Measurements from ENCODE around the gene KRTAP12-4. TPM values are rescaled to one million over a fixed set of nuclear protein-coding genes. Genes with fewer than 3 reads are reported as not detected.
A peak's percentile ranks its signal among the peaks of the same experiment; 100 is the strongest.
"Not testable (repeated sequence)": the region's sequence is repeated elsewhere in the genome, so short reads cannot be mapped to it uniquely, and the experiment has no call there.

KRTAP12-4 gene
- total and polyA plus RNA-seq, 9 donors, result not detected

DNA sequence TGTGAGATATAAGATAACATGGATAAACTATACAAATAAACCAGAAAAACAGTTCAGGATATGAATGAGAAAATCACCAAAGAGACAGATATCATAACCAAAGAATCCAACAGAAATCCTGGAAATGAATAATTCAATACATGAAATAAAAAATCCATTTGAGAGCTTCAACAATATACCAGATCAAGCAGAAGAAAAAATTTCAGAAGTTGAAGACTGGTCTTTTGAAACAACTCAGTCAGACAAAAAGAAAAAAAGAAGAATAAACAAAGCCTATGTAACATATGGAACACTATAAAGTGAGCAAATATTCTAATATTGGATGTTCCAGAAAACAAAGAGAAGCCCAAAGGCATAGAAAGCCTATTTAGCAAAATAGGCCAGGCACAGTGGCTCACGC, 17.5 kb upstream of the KRTAP12-4 start:
- WGBS (ENCODE audit: insufficient coverage), result no CpG with 5 or more reads among the region's 1 CpG
- H3K9me3 ChIP-seq (replicated peaks; ENCODE audit: control insufficient read depth, low read depth, low read length), result peaks cover 16% of the 10 kb centered on the region
- H3K27ac ChIP-seq (ENCODE audit: low read length), result no peak overlapping the region
- no peaks in the 10 kb centered on the region for H3K4me1 ChIP-seq (ENCODE audit: control insufficient read depth, insufficient read depth, low read length)
- DNase-seq, result no peak
- peaks cover 7% of the 10 kb centered on the region for H3K27me3 ChIP-seq (ENCODE audit: control insufficient read depth, insufficient read depth, low read length)
- H3K4me3 ChIP-seq (ENCODE audit: low read length), result no peak overlapping the region
- no peaks in the 10 kb centered on the region for H3K36me3 ChIP-seq (ENCODE audit: control insufficient read depth, insufficient read depth, low read length)

DNA sequence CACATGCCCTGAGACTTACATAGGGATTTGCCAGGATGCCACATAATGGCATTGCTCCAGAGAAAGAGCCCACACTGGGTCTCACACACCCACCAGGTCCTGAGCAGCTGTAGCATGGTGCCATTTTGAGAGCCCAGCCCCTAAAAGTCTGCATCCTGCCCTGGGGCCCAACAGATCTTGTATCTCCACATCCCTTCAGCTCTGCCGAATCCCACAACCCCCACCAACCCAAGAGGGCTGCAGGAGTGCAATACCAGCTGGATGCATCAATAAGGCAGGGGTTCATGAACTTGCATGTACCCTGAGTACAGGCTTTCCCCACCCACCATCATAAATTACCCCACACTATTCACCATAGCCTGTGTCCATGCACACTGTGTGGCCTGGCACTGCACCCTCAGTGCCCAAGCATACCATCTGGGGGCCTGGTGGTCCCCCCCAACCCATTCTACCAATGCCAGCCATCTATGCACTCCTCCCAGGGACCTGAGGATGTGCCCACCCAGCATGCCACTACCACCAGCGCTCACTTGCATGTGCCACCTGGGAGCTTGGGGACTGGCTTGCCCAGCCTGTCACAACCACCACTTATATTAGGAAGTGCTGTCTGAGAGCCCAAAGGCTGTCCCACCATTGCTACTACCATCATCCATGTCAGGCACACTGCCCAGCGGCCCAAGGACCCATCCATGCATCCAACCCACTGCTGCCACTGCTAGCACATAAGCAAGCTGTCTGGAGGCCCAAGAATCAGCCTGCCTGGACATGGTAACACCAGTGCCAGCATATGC, 16.4 kb upstream of the KRTAP12-4 start:
- Histone ChIP-seq H3K4me1 (ENCODE audit: control insufficient read depth, insufficient read depth, low read length) (no peaks in the 10 kb centered on the region), H3K36me3 (ENCODE audit: control insufficient read depth, insufficient read depth, low read length) (no peaks in the 10 kb centered on the region), H3K27ac (ENCODE audit: low read length) (no peak overlapping the region), H3K9me3 (replicated peaks; ENCODE audit: control insufficient read depth, low read depth, low read length) (peaks cover 16% of the 10 kb centered on the region), H3K4me3 (ENCODE audit: low read length) (no peak overlapping the region), H3K27me3 (ENCODE audit: control insufficient read depth, insufficient read depth, low read length) (peaks cover 5% of the 10 kb centered on the region)
- DNase-seq, result no peak
- 88% methylated on average over 2 of the region's 3 CpGs for WGBS (ENCODE audit: insufficient coverage)

DNA sequence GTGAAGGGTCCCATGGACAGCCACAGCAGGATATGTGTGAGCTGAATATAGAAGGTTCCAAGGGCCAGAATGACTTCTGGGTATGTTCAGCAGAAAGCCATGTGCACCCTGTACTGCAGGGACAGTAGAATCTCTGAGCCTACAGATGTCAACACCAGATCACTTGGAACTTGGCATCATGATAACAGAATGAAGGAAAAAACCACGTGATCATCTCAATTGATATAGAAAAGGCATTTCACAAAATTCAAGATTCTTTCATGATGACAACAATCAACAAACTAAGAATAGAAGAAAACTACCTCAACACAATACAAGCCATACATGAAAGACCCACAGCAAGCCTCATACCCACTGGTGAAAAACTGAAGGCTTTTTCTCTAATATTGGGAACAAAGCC, 13.2 kb upstream of the KRTAP12-4 start:
- no CpG with 5 or more reads among the region's 1 CpG for WGBS (ENCODE audit: insufficient coverage)
- H3K36me3 ChIP-seq (ENCODE audit: control insufficient read depth, insufficient read depth, low read length), result no peaks in the 10 kb centered on the region
- no peak overlapping the region for H3K27ac ChIP-seq (ENCODE audit: low read length)
- H3K4me3 ChIP-seq (ENCODE audit: low read length), result no peak overlapping the region
- no peak for DNase-seq
- H3K27me3 ChIP-seq (ENCODE audit: control insufficient read depth, insufficient read depth, low read length), result peaks cover 8% of the 10 kb centered on the region
- peaks cover 12% of the 10 kb centered on the region for H3K9me3 ChIP-seq (replicated peaks; ENCODE audit: control insufficient read depth, low read depth, low read length)
- H3K4me1 ChIP-seq (ENCODE audit: control insufficient read depth, insufficient read depth, low read length), result no peaks in the 10 kb centered on the region

DNA sequence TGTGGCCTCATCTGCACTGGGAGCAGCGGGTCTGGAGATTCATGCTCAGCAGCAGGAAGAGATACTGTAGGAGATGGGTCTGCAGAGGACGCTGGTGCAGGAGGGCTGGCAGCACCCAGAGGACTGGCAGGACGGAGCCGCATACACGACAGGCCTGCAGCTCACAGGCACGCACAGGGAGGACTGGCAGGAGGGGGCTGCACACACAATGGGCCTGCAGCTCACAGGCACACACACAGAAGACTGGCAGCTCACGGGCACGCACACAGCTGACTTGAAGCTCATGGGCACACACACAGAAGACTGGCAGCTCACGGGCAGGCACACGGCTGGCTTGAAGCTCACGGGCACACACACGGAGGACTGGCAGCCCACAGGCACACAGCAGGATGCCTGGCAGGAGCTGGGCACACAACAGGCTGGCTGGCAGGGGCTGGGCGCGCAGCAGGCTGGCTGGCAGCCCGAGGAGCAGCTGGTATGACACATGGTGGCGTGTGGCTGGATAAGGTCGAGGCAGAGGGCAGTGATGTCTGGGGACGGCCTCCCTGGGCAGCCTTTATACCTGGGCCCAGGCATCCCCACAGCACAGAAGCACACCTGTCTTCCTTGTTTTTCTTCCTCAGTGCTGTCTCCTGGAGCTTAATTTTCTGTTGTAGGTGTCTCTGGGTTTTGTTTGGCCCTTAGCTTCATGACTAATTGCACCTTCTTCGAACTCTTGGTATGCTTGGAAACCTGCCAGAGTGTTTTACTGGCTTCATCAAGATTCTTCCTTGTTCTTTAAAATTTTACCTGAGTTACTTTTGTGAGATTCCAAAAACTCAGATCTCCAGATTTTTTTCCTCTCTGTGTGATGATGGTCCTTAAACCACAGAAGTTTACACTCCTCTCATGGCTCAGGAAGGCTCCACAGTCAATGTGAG, 12.2 kb upstream of the KRTAP12-4 start, which contains the start of gene KRTAP12-2:
Gene KRTAP12-2 (minus strand): TSS at position 527 of the 920 bp plus-strand sequence. CDS start 41 bp downstream, at position 486.
- 72% methylated on average over 15 of the region's 19 CpGs for WGBS (ENCODE audit: insufficient coverage)
- peak; percentile 17 for DNase-seq
- Histone ChIP-seq H3K9me3 (replicated peaks; ENCODE audit: control insufficient read depth, low read depth, low read length) (peaks cover 10% of the 10 kb centered on the region), H3K4me1 (ENCODE audit: control insufficient read depth, insufficient read depth, low read length) (no peaks in the 10 kb centered on the region), H3K27ac (ENCODE audit: low read length) (no peak within 1 kb of the TSS), H3K36me3 (ENCODE audit: control insufficient read depth, insufficient read depth, low read length) (no peaks in the 10 kb centered on the region), H3K4me3 (ENCODE audit: low read length) (no peak within 1 kb of the TSS), H3K27me3 (ENCODE audit: control insufficient read depth, insufficient read depth, low read length) (peaks cover 9% of the 10 kb centered on the region)

DNA sequence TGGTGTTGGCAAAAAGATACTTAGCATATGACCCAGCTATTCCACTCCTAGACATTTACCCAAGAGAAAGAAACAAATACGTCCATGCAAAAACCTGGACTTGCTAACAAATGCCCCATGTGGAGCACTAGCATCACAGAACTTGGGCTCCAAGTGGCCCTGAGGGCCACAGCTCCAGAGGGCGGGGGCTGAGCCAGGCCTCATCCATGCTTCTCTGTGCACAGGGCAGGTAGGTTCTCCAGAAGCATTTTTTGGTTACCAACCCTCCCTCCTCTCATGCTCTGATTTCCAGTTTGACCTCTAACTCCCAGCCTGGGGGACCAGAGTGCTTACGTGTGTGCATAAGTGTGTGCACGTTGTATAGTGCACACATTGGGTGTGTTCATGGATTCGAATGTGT, 10.2 kb upstream of the KRTAP12-4 start:
- Histone ChIP-seq H3K27ac (ENCODE audit: low read length) (no peak overlapping the region), H3K9me3 (replicated peaks; ENCODE audit: control insufficient read depth, low read depth, low read length) (no peaks in the 10 kb centered on the region), H3K36me3 (ENCODE audit: control insufficient read depth, insufficient read depth, low read length) (no peaks in the 10 kb centered on the region), H3K4me3 (ENCODE audit: low read length) (no peak overlapping the region), H3K27me3 (ENCODE audit: control insufficient read depth, insufficient read depth, low read length) (peaks cover 10% of the 10 kb centered on the region), H3K4me1 (ENCODE audit: control insufficient read depth, insufficient read depth, low read length) (no peaks in the 10 kb centered on the region)
- DNase-seq, result no peak
- 68% methylated on average over 2 of the region's 5 CpGs for whole genome bisulfite sequencing (ENCODE audit: insufficient coverage)

DNA sequence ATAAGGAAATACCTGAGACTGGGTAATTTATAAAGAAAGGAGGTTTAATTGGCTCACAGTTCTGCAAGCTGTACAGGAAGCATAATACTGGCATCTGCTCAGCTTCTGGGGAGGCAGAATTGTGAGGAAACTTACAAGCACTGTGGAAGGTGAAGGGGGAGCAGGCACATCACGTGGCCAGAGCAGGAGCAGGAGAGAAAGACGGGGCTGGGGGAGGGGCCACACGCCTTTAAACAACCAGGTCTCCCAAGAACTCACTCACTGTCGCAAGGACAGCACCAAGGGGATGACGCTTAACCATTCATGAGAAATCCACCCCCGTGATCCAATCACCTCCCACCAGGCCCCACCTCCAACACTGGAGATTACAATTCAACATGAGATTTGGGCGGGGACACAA, 7.1 kb upstream of the KRTAP12-4 start:
- not testable (repeated sequence) for H3K36me3 ChIP-seq (ENCODE audit: control insufficient read depth, insufficient read depth, low read length)

DNA sequence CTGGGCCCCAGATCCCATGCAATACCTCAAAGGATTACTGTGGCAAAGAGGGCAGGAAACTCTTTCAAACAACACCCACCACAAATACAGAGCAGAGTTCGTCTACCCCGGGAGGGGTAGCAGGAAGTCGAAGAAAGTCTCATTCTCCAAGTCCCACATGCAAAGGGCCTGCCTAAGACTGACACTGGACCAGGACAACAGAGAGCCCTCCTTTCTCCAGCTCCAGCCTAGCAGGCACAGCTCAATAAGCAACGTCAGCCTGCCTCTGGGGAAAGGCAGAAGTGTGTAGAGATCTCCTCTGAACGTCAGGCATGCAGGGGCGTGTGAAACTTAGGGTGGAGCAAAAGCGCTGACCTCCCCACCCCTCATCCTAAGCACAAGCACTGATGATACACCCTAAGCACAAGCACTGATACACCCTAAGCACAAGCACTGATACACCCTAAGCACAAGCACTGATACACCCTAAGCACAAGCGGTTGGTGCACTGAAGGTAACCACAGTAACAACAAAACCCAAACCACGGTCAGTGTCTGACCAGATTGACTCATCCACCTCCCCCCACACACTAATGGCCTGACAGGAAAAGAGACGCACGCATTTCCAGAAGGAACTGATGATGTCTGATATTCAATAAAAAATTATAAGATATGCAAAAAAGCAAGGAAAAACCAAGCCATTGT, 4.6 kb upstream of the KRTAP12-4 start:
- no peak for DNase-seq
- Histone ChIP-seq H3K27ac (ENCODE audit: low read length) (no peak overlapping the region), H3K36me3 (ENCODE audit: control insufficient read depth, insufficient read depth, low read length) (no peaks in the 10 kb centered on the region), H3K4me3 (ENCODE audit: low read length) (no peak overlapping the region), H3K27me3 (ENCODE audit: control insufficient read depth, insufficient read depth, low read length) (peaks cover 10% of the 10 kb centered on the region), H3K9me3 (replicated peaks; ENCODE audit: control insufficient read depth, low read depth, low read length) (peaks cover 3% of the 10 kb centered on the region), H3K4me1 (ENCODE audit: control insufficient read depth, insufficient read depth, low read length) (no peaks in the 10 kb centered on the region)
- WGBS (ENCODE audit: insufficient coverage), result 53% methylated on average over 4 of the region's 11 CpGs

More for the DNA sequence above, 7.1 kb upstream of the KRTAP12-4 start:
- no CpG with 5 or more reads among the region's 7 CpGs for WGBS (ENCODE audit: insufficient coverage)
- not testable (repeated sequence) for H3K27me3 ChIP-seq (ENCODE audit: control insufficient read depth, insufficient read depth, low read length); H3K27ac ChIP-seq (ENCODE audit: low read length); H3K9me3 ChIP-seq (replicated peaks; ENCODE audit: control insufficient read depth, low read depth, low read length); H3K4me1 ChIP-seq (ENCODE audit: control insufficient read depth, insufficient read depth, low read length); H3K4me3 ChIP-seq (ENCODE audit: low read length); DNase-seq

DNA sequence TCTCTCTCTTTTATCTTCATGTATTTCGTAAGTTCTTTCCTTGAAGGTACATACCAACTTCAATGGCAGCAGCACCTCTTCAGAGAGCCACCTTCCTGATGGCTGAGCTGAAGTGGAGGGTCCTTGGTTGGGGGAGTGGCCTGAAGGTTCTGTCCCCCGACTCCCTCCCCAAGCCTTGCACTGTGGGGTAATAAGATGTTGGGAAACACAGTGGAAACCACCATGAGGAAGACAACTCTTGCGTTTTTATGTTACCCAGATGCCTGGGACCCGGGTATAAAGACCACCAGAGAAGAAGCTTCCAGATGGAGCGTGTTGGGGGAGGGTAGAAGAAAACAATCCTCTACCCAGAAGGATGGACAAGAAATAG, 4.1 kb upstream of the KRTAP12-4 start:
- Histone ChIP-seq H3K27me3 (ENCODE audit: control insufficient read depth, insufficient read depth, low read length) (peaks cover 10% of the 10 kb centered on the region), H3K9me3 (replicated peaks; ENCODE audit: control insufficient read depth, low read depth, low read length) (peaks cover 3% of the 10 kb centered on the region), H3K36me3 (ENCODE audit: control insufficient read depth, insufficient read depth, low read length) (no peaks in the 10 kb centered on the region), H3K27ac (ENCODE audit: low read length) (no peak overlapping the region), H3K4me1 (ENCODE audit: control insufficient read depth, insufficient read depth, low read length) (no peaks in the 10 kb centered on the region), H3K4me3 (ENCODE audit: low read length) (no peak overlapping the region)
- DNase-seq, result no peak
- no CpG with 5 or more reads among the region's 5 CpGs for WGBS (ENCODE audit: insufficient coverage)

DNA sequence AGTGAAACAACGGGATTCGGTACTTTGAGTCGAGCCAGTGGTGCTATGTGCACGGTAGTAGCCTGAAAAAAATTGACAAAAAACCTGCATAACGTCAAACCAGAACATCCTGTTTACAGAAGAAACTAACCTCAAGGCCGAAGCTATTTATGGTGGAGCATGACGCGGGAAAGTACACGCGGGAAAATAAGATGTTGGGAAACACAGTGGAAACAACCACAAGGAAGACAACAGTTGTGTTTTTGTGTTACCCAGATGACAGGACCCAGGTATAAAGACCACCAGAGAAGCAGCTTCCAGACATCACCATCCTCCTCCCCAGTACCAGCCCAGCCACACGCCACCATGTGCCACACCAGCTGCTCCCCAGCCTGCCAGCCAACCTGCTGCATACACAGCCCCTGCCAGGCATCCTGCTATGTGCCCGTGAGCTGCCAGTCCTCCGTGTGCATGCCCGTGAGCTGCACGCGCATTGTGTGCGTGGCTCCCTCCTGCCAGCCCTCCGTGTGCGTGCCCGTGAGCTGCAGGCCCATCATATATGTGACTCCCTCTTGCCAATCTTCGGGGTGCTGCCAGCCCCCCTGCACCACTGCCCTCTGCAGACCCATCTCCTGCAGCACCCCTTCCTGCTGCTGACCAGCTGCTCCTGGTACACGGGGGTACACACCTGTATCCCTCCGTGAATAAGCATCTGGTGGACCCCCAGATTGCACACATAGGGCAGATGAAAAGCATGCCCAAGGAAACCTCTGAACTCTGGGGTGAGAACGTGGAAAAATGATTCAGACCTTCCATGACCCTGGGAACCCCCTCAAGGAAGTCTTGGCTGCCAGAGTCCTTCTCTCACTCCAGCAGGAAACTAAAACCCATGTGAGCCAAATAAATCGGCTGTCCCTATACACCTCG, 3.4 kb upstream of the KRTAP12-4 start, which contains the start of gene KRTAP12-3:
Gene KRTAP12-3 (plus strand): TSS at position 298 of the 906 bp plus-strand sequence. CDS start 48 bp downstream, at position 346.
- Histone ChIP-seq H3K27ac (ENCODE audit: low read length) (no peak within 1 kb of the TSS), H3K9me3 (replicated peaks; ENCODE audit: control insufficient read depth, low read depth, low read length) (peaks cover 3% of the 10 kb centered on the region), H3K36me3 (ENCODE audit: control insufficient read depth, insufficient read depth, low read length) (no peaks in the 10 kb centered on the region), H3K27me3 (ENCODE audit: control insufficient read depth, insufficient read depth, low read length) (peaks cover 10% of the 10 kb centered on the region), H3K4me3 (ENCODE audit: low read length) (no peak within 1 kb of the TSS), H3K4me1 (ENCODE audit: control insufficient read depth, insufficient read depth, low read length) (no peaks in the 10 kb centered on the region)
- no peak for DNase-seq
- WGBS (ENCODE audit: insufficient coverage), result 91% methylated on average over 18 of the region's 26 CpGs

Measured in muscle of leg (tissue), 11 donors.